Peyer's patch (tissue), 4 donors: ENCODE results near the gene ME1.

ENCODE experiments used
- POLR2A ChIP-seq, 2 donors: fragments of 450-650 bp; IDR thresholded peaks; one replicate each; pipeline ENCODE4 v1.5.1; 2017; ENCODE audit warnings: antibody characterized with exemption in 2 of 2, mild to moderate bottlenecking in 2 of 2, moderate library complexity in 2 of 2
- TF ChIP-seq, protein P1 (sequence below), 6 experiments: fragments of 450-650 bp in 4 of 6; fragments of 200-600 bp in 2 of 6; sonication (generic) in 1 of 6; IDR thresholded peaks; one replicate each; pipeline ENCODE4 v1.5.1; 2017 to 2019; ENCODE audit warnings: antibody characterized with exemption in 6 of 6, mild to moderate bottlenecking in 3 of 6, moderate library complexity in 1 of 6

- TF ChIP-seq, protein P1, sequence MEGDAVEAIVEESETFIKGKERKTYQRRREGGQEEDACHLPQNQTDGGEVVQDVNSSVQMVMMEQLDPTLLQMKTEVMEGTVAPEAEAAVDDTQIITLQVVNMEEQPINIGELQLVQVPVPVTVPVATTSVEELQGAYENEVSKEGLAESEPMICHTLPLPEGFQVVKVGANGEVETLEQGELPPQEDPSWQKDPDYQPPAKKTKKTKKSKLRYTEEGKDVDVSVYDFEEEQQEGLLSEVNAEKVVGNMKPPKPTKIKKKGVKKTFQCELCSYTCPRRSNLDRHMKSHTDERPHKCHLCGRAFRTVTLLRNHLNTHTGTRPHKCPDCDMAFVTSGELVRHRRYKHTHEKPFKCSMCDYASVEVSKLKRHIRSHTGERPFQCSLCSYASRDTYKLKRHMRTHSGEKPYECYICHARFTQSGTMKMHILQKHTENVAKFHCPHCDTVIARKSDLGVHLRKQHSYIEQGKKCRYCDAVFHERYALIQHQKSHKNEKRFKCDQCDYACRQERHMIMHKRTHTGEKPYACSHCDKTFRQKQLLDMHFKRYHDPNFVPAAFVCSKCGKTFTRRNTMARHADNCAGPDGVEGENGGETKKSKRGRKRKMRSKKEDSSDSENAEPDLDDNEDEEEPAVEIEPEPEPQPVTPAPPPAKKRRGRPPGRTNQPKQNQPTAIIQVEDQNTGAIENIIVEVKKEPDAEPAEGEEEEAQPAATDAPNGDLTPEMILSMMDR (IDR thresholded peaks at IDR 0.05) = no peak
- TF ChIP-seq POLR2A (IDR thresholded peaks at IDR 0.05) = no peak
Measured at GRCh38 chr6:83367104-83367503, 63.7 kb downstream of the ME1 start.
